Measurements from ENCODE around the gene HIF3A.
"Not testable (repeated sequence)": the region's sequence is repeated elsewhere in the genome, so short reads cannot be mapped to it uniquely, and the experiment has no call there.

Gene HIF3A

GRCh38 chr19:46296722-46297461 lies at the start of gene HIF3A:
Gene HIF3A (plus strand): TSS chr19:46297042. CDS start chr19:46297077, 35 bp downstream.
- FAIRE-seq, result no peak

DNA sequence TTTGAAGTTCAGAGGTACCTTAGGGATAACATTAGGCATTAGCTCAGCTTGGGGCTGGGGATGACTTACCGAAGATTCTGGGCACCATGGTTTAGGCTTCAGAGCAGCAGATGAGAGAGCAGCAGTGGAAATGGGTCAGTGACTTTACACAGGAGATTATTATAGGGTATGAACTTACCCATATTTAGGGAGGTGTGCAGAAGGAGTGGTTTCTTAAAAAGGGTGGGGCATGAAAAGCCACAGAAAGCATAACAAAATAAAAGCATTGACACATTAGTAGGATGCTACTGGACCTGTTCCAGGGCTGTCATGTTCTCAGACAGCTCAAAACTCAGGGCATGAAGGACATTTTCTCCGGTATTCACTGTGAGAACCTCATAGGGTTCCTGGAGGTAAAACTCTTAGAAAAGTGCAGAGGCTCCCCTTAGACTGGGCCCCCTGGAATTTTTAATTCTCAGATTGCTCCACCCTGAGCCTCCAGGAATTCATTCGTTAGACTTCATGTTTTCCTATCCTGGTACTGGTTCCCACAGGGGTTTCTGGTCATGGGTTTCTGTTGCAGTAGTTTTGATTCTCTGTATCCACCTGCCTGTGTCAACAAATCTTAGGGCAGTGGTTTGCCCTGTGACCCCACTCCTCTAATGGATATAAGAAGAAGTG lies 46.6 kb upstream of the HIF3A start:
- no peak for FAIRE-seq

- FAIRE-seq, result no peak
Measured at GRCh38 chr19:46251416-46251815, 45.4 kb upstream of the HIF3A start.

DNA sequence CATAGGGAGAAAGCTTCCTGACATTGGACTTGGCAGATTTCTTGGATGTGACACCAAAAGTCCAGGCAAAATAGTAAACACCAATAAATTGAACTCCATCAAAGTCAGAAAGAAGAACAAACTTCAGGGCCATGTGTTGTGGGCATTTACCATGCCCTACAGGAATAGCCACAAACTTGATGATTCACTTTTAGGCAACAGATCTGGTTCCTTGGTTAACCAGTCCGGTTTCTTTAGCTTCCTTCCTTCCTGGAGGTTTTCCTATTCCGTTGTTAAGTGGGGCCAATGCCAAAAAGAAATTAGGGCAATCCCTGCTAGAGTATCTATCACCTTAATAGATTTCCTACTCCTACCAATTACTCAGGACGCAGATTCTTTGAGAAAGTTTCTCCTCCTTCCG lies 42.1 kb upstream of the HIF3A start:
- FAIRE-seq, result no peak

DNA sequence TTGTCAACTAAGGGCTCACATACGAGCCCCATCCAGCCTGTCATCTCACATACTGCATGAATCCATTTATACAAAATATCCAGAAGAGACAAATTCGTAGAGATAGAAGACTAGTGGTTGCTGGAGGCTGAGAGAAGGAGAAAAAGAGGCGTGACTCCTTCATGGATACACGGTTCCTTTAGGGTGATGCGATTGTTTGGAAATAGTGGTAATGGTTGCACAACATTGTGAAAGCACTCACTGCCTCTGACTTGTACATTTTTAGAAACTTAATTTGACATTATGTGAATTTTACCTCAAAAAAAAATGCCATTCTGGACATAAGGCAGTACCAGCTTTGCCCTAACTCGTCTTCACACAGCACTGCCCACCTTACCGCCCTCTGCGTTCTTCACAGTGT lies 40.0 kb upstream of the HIF3A start:
- FAIRE-seq, result no peak

DNA sequence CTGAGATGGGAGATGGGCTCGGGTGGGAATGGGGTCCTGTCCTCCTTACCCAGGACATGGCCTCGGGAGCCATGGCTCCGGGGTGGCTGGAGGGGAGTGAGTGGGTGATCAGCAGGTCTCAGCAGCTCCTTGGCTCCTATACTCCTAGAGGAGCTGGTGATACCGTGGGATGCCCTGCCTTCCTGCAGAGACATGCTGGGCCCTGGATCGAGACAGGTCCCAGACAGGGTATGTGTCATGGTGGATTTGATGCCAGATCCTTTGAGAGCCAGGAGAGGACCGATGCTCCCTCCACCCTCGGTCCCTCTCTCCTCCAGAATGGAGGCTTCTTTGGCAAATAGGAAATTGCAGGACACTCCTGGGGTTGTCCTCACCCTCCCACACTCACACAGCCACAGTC lies 35.3 kb upstream of the HIF3A start:
- not testable (repeated sequence) for FAIRE-seq

- not testable (repeated sequence) for FAIRE-seq
Measured at GRCh38 chr19:46262684-46263296, 34.1 kb upstream of the HIF3A start.

DNA sequence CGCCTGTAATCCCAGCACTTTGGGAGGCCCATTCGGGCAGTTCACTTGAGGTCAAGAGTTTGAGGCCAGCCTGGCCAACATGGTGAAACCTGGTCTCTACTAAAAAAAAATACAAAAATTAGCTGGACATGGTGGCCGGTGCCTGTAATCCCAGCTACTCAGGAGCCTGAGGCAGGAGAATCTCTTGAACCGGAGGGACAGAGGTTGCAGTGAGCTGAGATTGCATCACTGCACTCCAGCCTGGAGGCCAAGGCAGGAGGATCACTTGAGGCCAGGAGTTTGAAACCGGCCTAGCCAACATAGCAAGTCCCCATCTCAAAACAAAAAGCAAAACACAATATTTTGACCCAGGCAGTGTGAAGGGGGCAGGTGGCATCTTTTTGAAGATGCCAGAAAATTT lies 32.0 kb upstream of the HIF3A start:
- FAIRE-seq, result not testable (repeated sequence)

DNA sequence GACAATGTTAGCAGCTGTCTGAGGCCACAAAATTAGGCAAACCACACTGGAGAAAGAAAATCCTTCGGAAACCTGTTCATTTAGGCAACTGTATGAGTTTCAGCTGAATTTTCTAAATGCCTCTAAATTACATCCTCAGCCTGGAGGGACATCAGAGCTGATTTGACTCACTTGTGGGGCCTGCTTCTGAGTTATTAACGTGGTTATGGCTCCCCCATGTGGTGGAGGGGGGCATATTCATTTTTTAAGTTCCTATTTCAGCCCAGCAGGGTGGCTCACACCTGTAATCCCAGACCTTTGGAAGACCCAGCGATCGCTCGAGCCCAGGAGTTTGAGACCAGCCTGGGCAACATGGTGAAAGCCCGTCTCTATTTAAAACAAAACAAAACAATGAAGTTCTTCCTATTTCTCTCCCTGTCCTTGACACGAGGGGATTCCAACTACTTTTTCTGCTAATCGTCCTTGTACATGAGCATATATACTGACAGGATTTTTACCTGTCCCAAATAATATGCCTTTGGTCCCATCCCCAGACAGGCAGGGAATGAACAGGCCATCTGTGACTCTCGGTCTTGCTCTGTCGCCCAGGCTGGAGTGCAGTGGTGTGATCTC lies 31.5 kb upstream of the HIF3A start:
- peak; percentile 72 for FAIRE-seq

GRCh38 chr19:46269101-46269500 lies 27.7 kb upstream of the HIF3A start:
- FAIRE-seq, result no peak

GRCh38 chr19:46270521-46271256 lies 26.2 kb upstream of the HIF3A start:
- FAIRE-seq, result no peak

DNA sequence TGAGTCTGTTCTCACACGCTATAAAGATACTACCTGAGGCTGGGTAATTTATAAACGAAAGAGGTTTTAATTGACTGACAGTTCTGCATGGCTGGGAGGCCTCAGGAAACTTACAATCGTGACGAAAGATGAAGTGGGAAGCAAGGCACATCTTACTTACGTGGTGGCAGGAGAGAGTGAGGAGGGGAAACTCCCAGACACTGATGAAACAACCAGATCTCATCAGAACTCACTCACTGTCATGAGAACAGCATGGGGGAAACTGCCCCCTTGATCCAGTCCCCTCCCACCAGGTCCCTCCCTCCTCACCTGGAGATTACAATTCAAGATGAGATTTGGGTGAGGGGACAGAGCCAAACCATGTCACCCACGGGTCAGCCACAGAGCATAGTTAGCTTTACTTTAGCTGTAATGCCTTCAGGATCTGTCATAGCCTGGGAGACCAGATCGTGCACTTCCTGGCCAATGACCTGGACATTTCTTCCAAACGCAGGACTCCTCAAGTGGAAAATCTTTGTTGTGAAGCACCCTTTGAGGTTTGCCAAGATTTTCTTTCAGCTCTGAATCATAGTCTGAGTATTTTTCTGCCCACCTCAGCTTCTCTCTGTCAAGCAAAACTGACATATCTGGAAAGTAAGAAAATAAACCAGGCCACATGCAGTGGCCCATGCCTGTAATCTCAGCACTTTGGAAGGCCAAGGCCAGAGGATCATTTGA lies 25.2 kb upstream of the HIF3A start:
- no peak for FAIRE-seq

GRCh38 chr19:46273931-46274330 lies 22.9 kb upstream of the HIF3A start:
- not testable (repeated sequence) for FAIRE-seq

DNA sequence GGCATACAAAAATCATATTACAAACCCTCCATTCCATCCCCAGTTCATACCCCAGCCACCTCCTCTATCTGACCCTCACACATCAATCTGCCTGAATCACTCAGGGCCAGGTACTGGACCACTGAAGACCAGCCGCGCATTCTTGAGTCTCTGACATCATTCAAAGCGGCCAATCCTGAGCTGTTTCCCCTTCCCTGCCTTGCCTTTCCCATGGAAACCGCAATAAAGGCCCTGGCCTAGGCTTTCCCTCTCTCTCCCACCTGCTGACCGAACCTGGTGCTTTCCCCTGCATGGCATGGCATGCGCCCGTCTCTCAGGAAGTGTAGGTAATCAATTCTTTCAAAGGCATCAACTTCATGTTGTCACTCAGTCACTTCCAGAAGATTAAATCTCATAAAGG lies 17.7 kb upstream of the HIF3A start:
- no peak for FAIRE-seq

GRCh38 chr19:46283771-46284170 lies 13.1 kb upstream of the HIF3A start:
- no peak for FAIRE-seq

- FAIRE-seq, result no peak
Measured at GRCh38 chr19:46284635-46285034, 12.2 kb upstream of the HIF3A start.

DNA sequence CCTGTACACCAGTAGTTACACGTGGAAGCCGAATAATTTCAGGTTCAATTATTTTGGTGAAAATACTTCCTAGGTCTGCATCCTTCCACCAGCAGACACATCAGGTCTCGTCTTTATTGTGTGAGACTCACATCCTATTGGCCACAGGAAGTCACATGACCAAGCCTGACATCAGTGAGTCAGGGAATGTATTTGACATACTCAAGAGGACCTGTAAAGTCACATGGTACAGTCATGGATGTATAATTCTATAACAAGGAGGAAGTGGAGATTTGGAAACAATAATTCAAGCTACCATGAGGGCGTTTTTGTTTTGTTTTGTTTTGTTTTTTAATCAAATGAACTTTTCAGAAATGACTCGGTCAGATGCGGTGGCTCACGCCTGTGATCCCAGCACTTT lies 9.3 kb upstream of the HIF3A start:
- no peak for FAIRE-seq

DNA sequence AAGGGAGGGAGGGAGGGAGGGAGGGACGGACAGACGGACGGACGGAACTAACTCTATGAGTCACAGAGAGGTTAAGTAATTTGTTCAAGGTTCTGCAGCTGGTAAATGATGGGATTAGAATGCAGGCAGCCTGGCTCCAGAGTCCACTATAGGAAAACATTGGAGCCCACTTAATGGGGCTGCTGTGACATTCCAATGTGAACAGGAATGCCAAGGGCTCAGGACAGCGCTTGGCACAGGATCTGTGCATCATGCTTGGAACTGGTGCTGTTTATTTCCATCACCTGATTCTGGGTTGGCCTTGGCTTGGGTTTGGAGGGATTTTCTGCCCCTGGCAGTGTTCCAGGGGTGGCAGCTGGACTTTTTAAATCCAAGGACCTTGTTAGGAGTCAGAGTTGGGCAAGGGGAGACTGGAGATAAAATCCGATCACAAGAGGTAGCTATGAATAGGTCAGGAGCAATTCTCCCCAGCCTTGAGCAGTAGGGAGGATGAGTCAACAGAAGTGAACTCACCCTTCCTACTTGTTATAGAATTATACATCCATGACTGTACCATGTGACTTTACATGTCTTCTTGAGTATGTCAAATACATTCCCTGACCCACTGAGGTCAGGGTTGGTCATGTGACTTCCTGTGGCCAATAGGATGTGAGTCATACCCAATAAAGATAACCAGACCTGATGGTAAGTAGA lies 7.8 kb upstream of the HIF3A start:
- FAIRE-seq, result no peak

DNA sequence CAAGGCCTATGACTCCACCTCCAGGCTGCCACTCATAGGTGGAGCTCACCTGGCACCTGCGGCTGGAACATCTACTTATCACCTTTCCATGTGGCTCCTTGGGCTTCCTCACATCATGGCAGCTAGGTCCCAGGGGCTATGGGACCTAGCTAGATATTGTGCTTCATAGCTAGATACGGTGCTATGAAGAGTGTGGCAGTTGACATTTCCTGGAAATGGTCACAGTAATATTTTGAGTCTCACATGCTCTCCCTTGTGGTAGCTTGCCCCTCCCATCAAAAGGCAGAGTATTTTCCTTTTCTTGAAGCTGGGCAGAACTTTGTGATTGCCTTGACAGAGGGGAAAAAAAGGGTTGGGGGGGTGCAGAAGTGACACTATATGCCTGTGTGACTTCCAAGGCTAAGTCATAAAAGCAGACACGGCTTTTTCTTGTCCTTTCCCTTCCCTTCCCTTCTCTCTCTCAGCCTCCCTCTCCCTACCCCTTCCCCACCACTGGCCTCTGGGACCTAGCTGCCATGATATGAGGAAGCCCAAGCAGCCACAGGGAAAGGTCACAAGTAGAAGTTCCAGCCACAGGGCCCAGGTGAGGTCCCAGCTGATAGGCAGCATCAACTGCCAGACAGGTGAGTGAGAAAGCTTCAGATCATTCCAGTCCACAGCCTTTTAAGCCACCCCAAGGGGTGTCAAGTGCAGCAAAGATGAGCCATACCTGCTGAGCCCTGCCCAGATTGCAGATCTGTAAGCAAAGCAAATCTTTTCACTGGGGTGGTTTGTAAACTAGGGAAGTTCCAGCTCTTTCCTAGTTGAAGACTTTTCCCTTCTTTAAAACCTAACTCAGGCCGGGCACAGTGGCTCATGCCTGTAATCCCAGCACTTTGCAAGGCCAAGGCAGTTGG lies 6.9 kb upstream of the HIF3A start:
- FAIRE-seq, result no peak

GRCh38 chr19:46291829-46292228 lies 5.0 kb upstream of the HIF3A start:
- FAIRE-seq, result no peak

GRCh38 chr19:46294494-46294893 lies 2.3 kb upstream of the HIF3A start:
- no peak for FAIRE-seq
